SH-SY5Y (cell line): ENCODE results near the gene CNTNAP4.

ENCODE experiments used
- GATA2 ChIP-seq: IDR thresholded peaks from 2 replicates; pipeline ENCODE4 v1.6.1; 2011; ENCODE audit warnings: mild to moderate bottlenecking, low read depth, low read length
- GATA3 ChIP-seq: IDR thresholded peaks from 2 replicates; pipeline ENCODE4 v1.6.1; 2011; ENCODE audit warnings: low read depth, mild to moderate bottlenecking, low read length, moderate library complexity

- TF ChIP-seq GATA3, result no peak
- no peak for TF ChIP-seq GATA2
Measured at GRCh38 chr16:76386784-76387183, 109.6 kb downstream of the CNTNAP4 start.
